GM12892 (cell line): ENCODE measurements around the gene IMMT.
A peak's percentile ranks its signal among the peaks of the same experiment; 100 is the strongest.

Experiments
- DNase-seq: peaks from one replicate; pipeline ENCODE4 v3.0.0; 2011; ENCODE audit not compliant: insufficient read length
- FAIRE-seq: peaks from 2 replicates; lab custom pipeline; 2011; peaks lifted over from hg19 to GRCh38; lab: Jason Lieb, UNC
- POLR2A ChIP-seq: IDR thresholded peaks from 2 replicates; pipeline ENCODE4 v1.6.1; 2011; ENCODE audit warnings: low read depth, low read length, control low read depth
- POLR2AphosphoS5 ChIP-seq: IDR thresholded peaks from 2 replicates; pipeline ENCODE4 v1.6.1; 2011; ENCODE audit warnings: low read depth, low read length, control low read depth
- TAF1 ChIP-seq: IDR thresholded peaks from 2 replicates; pipeline ENCODE4 v1.6.1; 2011; ENCODE audit warnings: low read depth, mild to moderate bottlenecking, control low read depth, low read length, borderline replicate concordance

Gene IMMT

DNA sequence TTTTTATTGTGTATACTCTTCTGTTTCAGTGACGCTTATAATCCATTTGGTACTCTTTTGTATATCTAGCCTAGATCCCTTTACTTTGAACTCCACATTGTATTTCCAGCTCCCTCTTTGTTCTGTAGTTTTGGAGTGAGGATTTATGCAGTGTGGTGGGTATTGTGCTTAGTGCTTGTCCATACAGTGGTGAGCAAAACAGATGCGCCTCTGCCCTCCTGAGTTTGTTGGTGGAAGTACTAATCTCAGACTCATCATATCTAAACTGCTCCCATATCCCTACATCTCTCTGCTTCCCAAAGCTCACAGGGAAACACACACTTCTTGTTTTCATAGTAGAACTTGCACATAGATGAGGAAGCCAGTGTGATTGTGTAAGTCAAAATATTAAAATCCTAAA, 77.1 kb downstream of the IMMT start:
- no peak for TF ChIP-seq TAF1
- TF ChIP-seq POLR2AphosphoS5, result no peak
- TF ChIP-seq POLR2A, result no peak
- DNase-seq (no peak), FAIRE-seq (peak; percentile 21)

GRCh38 chr2:86107031-86107430, 88.2 kb downstream of the IMMT start:
- no peak for DNase-seq
- TF ChIP-seq POLR2AphosphoS5, result no peak
- no peak for TF ChIP-seq POLR2A
- TF ChIP-seq TAF1, result no peak
- FAIRE-seq, result no peak

DNA sequence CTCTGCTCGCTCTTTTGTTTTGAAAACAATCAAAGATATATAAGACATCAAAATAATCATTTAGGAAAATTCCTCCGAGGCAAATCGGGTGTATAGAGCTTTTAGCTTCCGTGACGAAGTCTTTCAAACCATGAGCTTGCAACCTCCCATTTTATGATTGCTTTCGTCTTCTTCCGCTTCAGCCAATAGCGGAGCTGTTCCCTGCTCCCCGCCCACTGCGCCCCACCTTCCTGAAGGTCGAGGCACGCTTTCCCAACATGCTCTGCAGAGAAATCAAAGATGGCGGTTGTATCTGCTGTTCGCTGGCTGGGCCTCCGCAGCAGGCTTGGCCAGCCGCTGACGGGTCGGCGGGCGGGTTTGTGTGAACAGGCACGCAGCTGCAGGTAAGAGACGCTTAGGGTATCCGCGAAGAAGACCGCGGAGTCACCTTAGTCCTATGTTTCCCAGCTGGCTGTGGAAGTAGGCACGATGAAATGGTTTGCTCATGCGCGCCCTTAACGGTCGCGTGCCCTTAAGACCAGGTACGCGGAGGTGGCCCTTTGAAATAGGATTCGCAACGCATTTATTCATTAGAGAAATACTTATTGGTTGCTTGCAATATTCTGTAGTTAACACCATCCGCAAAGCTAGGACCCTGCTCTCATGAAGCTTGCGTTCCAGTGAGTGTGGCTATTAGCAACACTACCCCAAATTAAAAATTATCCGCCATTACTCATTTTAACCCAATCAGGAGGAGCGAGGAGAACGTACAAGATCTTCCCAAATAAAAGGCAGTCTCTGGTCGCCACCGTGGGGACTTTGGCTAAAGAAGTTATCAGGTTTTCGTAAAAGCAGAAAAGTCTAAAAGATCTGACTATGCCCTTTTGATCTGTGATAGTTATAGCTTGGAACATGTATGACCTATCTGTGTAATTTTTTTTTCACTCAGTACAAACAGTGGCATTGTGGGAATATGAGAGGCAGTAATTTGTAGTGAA, 89.0 kb downstream of the IMMT start, which contains the start of gene PTCD3:
PTCD3 (plus strand) TSS at position 267 of the 977 bp plus-strand sequence; CDS start at position 280, 13 bp downstream.
- peak; percentile 95 for FAIRE-seq
- peak; percentile 96 for TF ChIP-seq TAF1
- peak; percentile 97 for TF ChIP-seq POLR2AphosphoS5
- TF ChIP-seq POLR2A, result peak; percentile 96
- DNase-seq, result peak; percentile 77

- TF ChIP-seq TAF1 (no peak), POLR2A (no peak; the same call in none of the 2 replicates), POLR2AphosphoS5 (peak; percentile 49; the same call in 1 of the 2 replicates)
- no peak for FAIRE-seq
Measured at GRCh38 chr2:86105252-86105968, 89.9 kb downstream of the IMMT start, which contains the start of gene POLR1A. Gene POLR1A, minus strand, starts transcription at chr2:86105886. Its CDS starts 110 bp downstream, at chr2:86105776.

GRCh38 chr2:86102157-86102556, 93.1 kb downstream of the IMMT start:
- no peak for DNase-seq
- TF ChIP-seq POLR2A (no peak), TAF1 (no peak), POLR2AphosphoS5 (no peak)
- no peak for FAIRE-seq

More at GRCh38 chr2:86105252-86105968, 89.9 kb downstream of the IMMT start, which contains the start of gene POLR1A:
- peak; percentile 36 for DNase-seq

GRCh38 chr2:86097913-86098312, 97.3 kb downstream of the IMMT start:
- TF ChIP-seq TAF1, result no peak
- FAIRE-seq (no peak), DNase-seq (no peak)

DNA sequence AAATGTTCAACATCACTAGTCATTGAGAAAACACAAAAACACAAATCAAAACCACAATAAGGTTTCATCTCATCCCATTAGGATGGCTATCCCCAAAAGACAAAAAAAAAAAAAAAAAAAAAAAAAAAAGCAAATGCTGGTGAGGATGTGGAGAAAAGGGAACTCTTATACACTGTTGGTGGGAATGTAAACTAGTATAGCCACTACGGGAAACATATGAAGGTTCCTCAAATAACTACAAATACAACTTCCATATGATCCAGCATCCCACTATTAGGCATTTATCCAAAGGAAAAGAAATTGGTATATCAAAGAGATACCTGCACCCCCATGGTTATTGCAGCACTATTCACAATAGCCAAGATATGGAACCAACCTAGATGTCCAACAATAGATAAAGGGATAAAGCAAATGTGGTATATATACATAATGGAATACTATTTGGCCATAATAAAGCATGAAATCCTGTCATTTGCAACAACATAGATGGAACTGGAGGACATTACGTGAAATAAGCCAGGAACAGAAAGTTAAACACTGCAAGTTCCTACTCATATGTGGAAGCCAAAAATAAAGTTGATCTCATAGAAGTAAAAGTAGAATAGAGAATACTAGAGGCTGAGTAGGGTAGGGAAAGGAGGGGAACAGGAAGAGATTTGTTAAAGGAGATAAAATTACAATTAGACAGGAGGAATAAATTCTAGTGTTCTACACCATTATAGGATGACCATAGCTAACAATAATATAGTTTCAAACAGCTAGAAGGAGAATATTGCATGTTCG, 98.0 kb downstream of the IMMT start:
- TF ChIP-seq POLR2AphosphoS5 (no peak), POLR2A (no peak), TAF1 (no peak)
- no peak for DNase-seq
- FAIRE-seq, result peak; percentile 17

- no peak for DNase-seq
- no peak for FAIRE-seq
- no peak for TF ChIP-seq TAF1
- TF ChIP-seq POLR2A, result no peak
- TF ChIP-seq POLR2AphosphoS5, result no peak
Measured at GRCh38 chr2:86094229-86094628, 101.0 kb downstream of the IMMT start.
